ENCODE measurements around the gene COL27A1.

DNA sequence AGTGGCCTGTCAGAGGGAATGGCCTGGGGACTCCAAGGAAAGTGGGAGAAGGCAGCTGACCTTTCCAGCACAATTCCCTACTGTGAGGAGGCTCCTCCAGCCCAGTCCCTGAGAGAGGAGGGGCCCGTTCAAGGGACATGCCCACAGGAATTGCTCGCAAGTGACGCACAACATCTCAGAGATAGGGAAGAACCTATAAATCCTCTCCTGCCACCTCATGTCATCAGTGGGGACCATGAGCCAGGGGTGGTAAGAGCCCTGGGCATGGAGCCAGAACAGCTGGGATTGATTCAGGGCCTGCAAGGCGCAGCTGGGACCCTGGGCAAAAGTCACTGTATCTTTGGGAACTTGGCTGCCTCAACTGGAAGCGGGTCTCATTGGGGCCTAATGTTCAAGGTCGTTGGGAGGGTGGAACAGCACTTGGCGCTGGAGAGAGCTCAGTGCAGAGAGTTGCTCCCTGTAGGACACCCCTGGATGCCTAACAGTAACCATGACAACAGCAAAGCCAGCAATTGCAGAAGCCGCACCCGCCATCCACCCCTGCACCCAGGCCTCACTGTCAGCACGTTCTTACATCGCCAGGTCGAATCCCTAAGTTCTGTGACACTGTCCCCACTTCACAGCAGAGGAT lies 126.3 kb downstream of the COL27A1 start:
- TF ChIP-seq EZH2phosphoT487 (IDR thresholded peaks at IDR 0.05; ENCODE audit: low read depth, severe bottlenecking, unreplicated experiment) (no peak), EZH2 (IDR thresholded peaks at IDR 0.05; ENCODE audit: borderline replicate concordance) (no peak)
- TF ChIP-seq, protein P1, sequence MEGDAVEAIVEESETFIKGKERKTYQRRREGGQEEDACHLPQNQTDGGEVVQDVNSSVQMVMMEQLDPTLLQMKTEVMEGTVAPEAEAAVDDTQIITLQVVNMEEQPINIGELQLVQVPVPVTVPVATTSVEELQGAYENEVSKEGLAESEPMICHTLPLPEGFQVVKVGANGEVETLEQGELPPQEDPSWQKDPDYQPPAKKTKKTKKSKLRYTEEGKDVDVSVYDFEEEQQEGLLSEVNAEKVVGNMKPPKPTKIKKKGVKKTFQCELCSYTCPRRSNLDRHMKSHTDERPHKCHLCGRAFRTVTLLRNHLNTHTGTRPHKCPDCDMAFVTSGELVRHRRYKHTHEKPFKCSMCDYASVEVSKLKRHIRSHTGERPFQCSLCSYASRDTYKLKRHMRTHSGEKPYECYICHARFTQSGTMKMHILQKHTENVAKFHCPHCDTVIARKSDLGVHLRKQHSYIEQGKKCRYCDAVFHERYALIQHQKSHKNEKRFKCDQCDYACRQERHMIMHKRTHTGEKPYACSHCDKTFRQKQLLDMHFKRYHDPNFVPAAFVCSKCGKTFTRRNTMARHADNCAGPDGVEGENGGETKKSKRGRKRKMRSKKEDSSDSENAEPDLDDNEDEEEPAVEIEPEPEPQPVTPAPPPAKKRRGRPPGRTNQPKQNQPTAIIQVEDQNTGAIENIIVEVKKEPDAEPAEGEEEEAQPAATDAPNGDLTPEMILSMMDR (IDR thresholded peaks at IDR 0.05; ENCODE audit: poor library complexity): no peak
